Retinal pigment epithelial cell (primary cell): ENCODE data around the gene RCOR3.
"Not testable (repeated sequence)": the region's sequence is repeated elsewhere in the genome, so short reads cannot be mapped to it uniquely, and the experiment has no call there.

Source experiments
- DNase-seq: peaks from one replicate; pipeline ENCODE4 v3.0.0-alpha.2; 2010; ENCODE audit warnings: low read depth
- H3K4me3 ChIP-seq: 2 replicates; pipeline ENCODE4 v1.5.1; 2011; ENCODE audit warnings: mild to moderate bottlenecking, low read length, control low read depth, moderate library complexity
- TF ChIP-seq, protein P1 (sequence below): conservative IDR thresholded peaks from 2 replicates; pipeline ENCODE4 v1.5.1; 2011; ENCODE audit warnings: low read depth, low read length, control low read depth, inconsistent platforms

Gene RCOR3

DNA sequence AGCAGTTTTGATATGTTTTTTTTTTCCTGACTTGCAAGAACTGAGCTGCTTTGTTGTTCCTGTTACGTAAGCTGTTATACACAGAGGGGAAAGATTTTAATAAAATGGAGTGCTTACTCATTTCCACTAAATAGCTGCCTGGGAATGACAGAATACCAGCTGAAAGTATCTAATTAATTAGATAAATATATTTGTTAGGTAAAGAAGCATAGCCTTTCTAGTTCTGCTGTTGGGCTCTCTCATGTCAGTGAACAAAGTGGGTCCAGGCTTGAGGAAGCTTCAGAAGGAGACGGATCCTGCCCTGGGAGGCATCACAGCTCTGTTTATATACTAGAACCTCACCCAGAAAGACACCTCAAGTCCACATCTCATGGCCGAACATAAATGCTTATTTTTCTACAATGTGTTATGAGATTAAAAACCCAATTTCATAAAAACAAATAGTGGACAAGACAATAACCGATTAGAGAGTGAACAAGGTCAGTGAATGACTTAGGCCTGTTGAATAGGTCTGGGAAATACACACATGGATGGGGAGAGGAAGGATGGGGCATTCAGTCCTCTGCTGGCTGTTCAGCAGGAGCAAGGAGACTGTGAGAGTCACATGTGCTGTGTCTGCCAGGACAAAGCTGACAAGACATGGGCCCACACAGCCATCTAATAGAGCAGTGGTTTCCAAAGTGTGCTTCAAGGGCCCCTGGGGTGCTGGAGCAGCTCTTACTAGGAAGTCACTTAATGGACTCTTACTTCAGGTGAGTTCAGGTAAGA, 88.1 kb downstream of the RCOR3 start:
- DNase-seq: no peak
- no peak overlapping the region for H3K4me3 ChIP-seq
- TF ChIP-seq, protein P1, sequence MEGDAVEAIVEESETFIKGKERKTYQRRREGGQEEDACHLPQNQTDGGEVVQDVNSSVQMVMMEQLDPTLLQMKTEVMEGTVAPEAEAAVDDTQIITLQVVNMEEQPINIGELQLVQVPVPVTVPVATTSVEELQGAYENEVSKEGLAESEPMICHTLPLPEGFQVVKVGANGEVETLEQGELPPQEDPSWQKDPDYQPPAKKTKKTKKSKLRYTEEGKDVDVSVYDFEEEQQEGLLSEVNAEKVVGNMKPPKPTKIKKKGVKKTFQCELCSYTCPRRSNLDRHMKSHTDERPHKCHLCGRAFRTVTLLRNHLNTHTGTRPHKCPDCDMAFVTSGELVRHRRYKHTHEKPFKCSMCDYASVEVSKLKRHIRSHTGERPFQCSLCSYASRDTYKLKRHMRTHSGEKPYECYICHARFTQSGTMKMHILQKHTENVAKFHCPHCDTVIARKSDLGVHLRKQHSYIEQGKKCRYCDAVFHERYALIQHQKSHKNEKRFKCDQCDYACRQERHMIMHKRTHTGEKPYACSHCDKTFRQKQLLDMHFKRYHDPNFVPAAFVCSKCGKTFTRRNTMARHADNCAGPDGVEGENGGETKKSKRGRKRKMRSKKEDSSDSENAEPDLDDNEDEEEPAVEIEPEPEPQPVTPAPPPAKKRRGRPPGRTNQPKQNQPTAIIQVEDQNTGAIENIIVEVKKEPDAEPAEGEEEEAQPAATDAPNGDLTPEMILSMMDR: no peak

DNA sequence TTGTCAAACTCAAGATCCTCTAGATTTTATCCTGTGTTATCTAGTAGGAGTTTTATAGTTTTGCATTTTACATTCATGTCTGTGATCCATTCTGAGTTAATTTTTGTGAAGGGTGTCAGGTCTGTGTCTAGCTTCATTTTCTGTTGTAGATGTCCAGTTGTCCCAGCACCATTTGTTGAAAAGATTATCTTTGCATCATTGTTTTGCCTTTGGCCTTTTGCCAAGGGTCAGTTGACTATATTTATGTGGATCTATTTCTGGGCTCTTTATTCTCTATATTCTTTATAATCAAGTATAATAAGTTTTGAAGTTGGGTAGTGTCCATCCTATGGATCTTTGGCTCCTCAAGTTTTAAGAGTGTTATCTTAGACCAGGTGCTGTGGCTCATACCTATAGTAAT, 89.4 kb downstream of the RCOR3 start:
- no peak for DNase-seq
- TF ChIP-seq, protein P1: no peak
- no peak overlapping the region for H3K4me3 ChIP-seq

DNA sequence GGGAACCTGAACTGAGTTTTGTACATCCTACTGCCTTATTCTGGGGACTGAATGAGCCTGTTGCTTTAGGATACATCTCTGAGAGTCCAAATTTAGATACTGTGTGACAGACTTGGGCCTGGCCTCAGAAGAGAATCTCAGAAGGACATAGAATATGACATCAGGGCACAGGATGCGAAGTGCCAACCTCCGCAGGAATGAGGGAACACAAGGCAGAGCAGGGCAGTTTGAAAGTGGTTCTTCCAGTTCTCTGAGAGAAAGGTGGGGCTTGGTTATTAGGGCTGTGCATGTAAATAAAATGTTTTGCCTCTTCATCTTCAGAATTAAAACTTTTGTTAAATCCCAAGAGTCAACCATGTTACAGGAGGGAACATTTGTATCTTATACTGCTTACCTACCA, 90.6 kb downstream of the RCOR3 start:
- H3K4me3 ChIP-seq: no peak overlapping the region
- DNase-seq: no peak
- TF ChIP-seq, protein P1: no peak

DNA sequence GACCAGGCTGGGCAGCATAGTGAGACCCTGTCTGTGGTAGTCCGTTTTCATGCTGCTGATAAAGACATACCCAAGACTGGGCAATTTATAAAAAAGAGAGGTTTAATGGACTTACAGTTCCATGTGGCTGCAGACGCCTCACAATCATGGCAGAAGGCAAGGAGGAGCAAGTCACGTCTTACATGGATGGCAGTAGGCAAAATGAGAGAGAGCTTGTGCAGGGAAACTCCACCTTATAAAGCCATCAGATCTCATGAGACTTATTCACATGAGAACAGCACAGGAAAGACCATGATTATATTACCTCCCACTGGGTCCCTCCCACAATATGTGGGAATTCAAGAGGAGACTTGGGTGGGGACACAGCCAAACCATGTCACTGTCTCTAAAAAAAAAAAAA, 92.9 kb downstream of the RCOR3 start:
- not testable (repeated sequence) for H3K4me3 ChIP-seq, DNase-seq

DNA sequence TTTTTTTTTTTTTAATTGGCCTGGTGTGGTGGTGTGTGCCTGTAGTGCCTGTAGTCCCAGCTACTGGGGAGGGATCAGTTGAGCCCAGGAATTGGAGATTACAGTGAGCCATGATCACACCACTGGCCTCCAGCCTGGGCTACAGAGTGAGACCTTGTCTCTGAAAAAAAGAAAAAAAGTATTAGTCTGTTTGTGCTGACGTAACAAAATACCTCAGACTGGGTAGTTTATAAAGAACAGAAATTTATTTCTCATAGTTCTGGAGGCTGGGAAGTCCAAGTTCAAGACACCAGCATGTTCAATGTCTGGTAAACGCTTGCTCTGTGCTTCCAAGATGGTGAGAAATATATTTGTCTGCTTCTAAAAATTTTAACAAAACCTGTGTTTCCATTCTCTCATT, 93.3 kb downstream of the RCOR3 start:
- no peak for DNase-seq
- TF ChIP-seq, protein P1: no peak
- H3K4me3 ChIP-seq: no peak overlapping the region

DNA sequence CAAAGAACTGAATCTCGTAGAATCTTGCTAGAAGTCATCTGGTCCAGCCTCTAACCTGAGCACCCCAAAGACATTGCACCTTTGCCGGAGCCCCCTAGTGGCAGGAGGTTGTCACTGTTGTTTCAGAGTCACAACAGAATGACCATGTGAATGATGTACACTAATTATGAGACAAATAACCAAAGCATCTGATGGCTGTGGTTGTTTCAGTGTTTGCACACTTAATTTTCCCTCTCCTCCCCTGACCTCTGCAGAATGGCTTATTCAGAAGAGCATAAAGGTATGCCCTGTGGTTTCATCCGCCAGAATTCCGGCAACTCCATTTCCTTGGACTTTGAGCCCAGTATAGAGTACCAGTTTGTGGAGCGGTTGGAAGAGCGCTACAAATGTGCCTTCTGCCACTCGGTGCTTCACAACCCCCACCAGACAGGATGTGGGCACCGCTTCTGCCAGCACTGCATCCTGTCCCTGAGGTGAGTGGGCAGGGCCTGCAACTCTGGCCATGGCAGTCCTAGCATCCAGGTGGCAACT, 93.9 kb downstream of the RCOR3 start:
- DNase-seq: no peak
- TF ChIP-seq, protein P1: peak; percentile 73
- no peak overlapping the region for H3K4me3 ChIP-seq

DNA sequence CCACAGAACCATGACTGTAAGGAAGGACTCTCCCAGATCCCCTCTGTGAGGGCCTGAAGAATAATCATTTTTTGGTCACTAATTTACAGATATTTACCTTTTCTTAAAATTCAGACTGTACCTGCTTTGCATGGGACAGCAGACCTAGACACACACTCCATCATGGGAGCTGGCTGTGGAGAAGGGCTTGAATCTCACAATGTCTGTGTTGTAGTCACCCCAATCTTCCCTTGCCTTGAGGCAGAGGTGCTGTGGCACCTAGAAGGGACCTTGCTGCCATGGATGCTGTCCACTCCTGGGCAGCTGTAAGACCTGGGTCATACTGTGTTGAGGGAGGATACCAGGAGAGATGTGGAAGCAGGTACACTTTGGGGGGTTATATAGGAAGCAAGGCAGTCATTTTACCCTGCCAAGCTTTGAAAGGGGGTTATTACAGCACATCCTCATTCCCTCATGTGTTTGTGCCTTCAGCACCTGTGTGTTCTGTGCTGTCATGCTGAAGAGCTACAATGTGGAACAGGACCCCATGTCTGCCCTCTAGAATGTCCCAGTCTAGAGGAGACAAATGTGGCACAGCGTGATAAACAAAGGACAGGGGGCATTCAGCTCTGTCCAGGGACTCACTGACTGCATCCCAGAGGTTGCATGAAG, 94.5 kb downstream of the RCOR3 start:
- DNase-seq: no peak
- H3K4me3 ChIP-seq: no peak overlapping the region
- TF ChIP-seq, protein P1: no peak
